OCI-LY7 (cell line): ENCODE results near the gene TDRD12. TPM values are rescaled to one million over a fixed set of nuclear protein-coding genes. Genes with fewer than 3 reads are reported as not detected.
"Not testable (repeated sequence)": the region's sequence is repeated elsewhere in the genome, so short reads cannot be mapped to it uniquely, and the experiment has no call there.

ENCODE experiments used
- BruUV-seq: library from RNA; stranded (reverse); fragments of 400-500 nt; replicated peaks from 2 replicates; lab custom pipeline; 2021; lab: Mats Ljungman, UMichigan
- CTCF ChIA-PET: fragments of 300-600 bp; sonication (Branson Sonifier 250); formaldehyde crosslinking; loops from one replicate; lab custom pipeline; 2022; ENCODE audit warnings: antibody characterized with exemption; ENCODE audit not compliant: unreplicated experiment; lab: Charles Lee
- POLR2A ChIA-PET: fragments of 300-600 bp; sonication (Branson Sonifier 250); formaldehyde crosslinking; loops from one replicate; lab custom pipeline; 2022; ENCODE audit warnings: antibody characterized with exemption; lab: Charles Lee
- DNase-seq: peaks from one replicate; pipeline ENCODE4 v3.0.0-alpha.2; 2015; ENCODE audit warnings: low spot score
- H2AFZ ChIP-seq: fragments of 200-600 bp; sonication (generic), shearing (Covaris generic); 2 replicates; pipeline ENCODE4 v1.6.1; 2014; ENCODE audit warnings: mild to moderate bottlenecking, antibody characterized with exemption, low read length, moderate library complexity
- H3K27ac ChIP-seq: fragments of 200-600 bp; sonication (generic); 2 replicates; pipeline ENCODE4 v1.5.1; 2014; ENCODE audit warnings: mixed run types, low read depth, mild to moderate bottlenecking, moderate library complexity, low read length, inconsistent platforms; ENCODE audit not compliant: poor library complexity, severe bottlenecking
- H3K36me3 ChIP-seq: fragments of 200-600 bp; sonication (generic); 2 replicates; pipeline ENCODE4 v1.6.1; 2014; ENCODE audit warnings: mild to moderate bottlenecking, antibody characterized with exemption, low read length, moderate library complexity, mixed read lengths; ENCODE audit not compliant: insufficient read depth
- H3K4me1 ChIP-seq: fragments of 200-600 bp; sonication (generic); 2 replicates; pipeline ENCODE4 v1.5.1; 2014; ENCODE audit warnings: mild to moderate bottlenecking, low read length; ENCODE audit not compliant: insufficient read depth, poor library complexity, severe bottlenecking
- H3K4me2 ChIP-seq: fragments of 200-600 bp; sonication (generic); 2 replicates; pipeline ENCODE4 v1.6.1; 2014; ENCODE audit warnings: mild to moderate bottlenecking, low read length
- H3K4me3 ChIP-seq: fragments of 200-600 bp; sonication (generic); 2 replicates; pipeline ENCODE4 v1.5.1; 2014; ENCODE audit warnings: mild to moderate bottlenecking, low read depth, low read length; ENCODE audit not compliant: poor library complexity, severe bottlenecking
- H3K79me2 ChIP-seq: fragments of 200-600 bp; sonication (generic); 2 replicates; pipeline ENCODE4 v1.6.1; 2016; ENCODE audit warnings: low read depth, mild to moderate bottlenecking, low read length, moderate library complexity, mixed read lengths; ENCODE audit not compliant: insufficient read depth
- H3K9me2 ChIP-seq: fragments of 200-600 bp; sonication (generic); 2 replicates; pipeline ENCODE4 v1.6.1; 2016; ENCODE audit warnings: mild to moderate bottlenecking, low read length, mixed read lengths; ENCODE audit not compliant: insufficient read depth
- H3K9me3 ChIP-seq: fragments of 200-600 bp; sonication (generic); 2 replicates; pipeline ENCODE4 v1.6.1; 2014; ENCODE audit warnings: mild to moderate bottlenecking, mixed run types, low read length, mixed read lengths
- H4K20me1 ChIP-seq: fragments of 200-600 bp; sonication (generic); 2 replicates; pipeline ENCODE4 v1.6.1; 2014; ENCODE audit warnings: mild to moderate bottlenecking, antibody characterized with exemption, low read length, moderate library complexity, mixed read lengths; ENCODE audit not compliant: insufficient read depth
- CTCF ChIP-seq: fragments of 200-600 bp; sonication (generic); conservative IDR thresholded peaks from 2 replicates; pipeline ENCODE4 v1.5.1; 2014; ENCODE audit warnings: mild to moderate bottlenecking, antibody characterized with exemption, low read length, moderate library complexity, mixed read lengths
- EZH2phosphoT487 ChIP-seq: fragments of 200-600 bp; sonication (generic); IDR thresholded peaks from 2 replicates; pipeline ENCODE4 v1.6.1; 2018; ENCODE audit warnings: low read depth, borderline replicate concordance, mild to moderate bottlenecking, mixed run types, antibody characterized with exemption, low read length, moderate library complexity, mixed read lengths
- intact Hi-C: fragments of 100-400 bp; cut with micrococcal nuclease; formaldehyde crosslinking; loops from one replicate; pipeline ENCODE4 v1.10.0; 2022; ENCODE audit not compliant: unreplicated experiment
- total RNA-seq, 2 experiments: library from RNA; depleted of rRNA in 1 of 2; stranded (reverse); fragments of >200 nt in 1 of 2; shearing (Covaris generic) in 1 of 2; gene quantifications; 2 replicates each; pipeline ENCODE4 v1.2.3, GENCODE V29; 2014 to 2022

TDRD12 gene
- total RNA-seq, 2 experiments from 2014 or later, result not detected

- H3K79me2 ChIP-seq, result no peaks in the 10 kb centered on the region
- intact Hi-C loops, result no loop called here
- H4K20me1 ChIP-seq, result no peaks in the 10 kb centered on the region
- no peaks in the 10 kb centered on the region for H3K9me2 ChIP-seq
- ChIA-PET CTCF (no interaction called here), POLR2A (interaction anchor here (0.6 kb wide), 1 partner anchor 1502 kb away, joined by 4 read pairs; no protein-coding TSS in a partner anchor)
- no peaks in the 10 kb centered on the region for H3K9me3 ChIP-seq
- no peak overlapping the region for H3K4me2 ChIP-seq
- H3K27ac ChIP-seq, result no peak overlapping the region
- no peak for DNase-seq
- no peaks in the 10 kb centered on the region for H3K36me3 ChIP-seq
- no peak for TF ChIP-seq EZH2phosphoT487
- no peak for TF ChIP-seq CTCF
- no peaks in the 10 kb centered on the region for H3K4me1 ChIP-seq
- no TSS peak for BruUV-seq
- no peak overlapping the region for H3K4me3 ChIP-seq
- no peak overlapping the region for H2AFZ ChIP-seq
Observed at GRCh38 chr19:32750441-32751055, 31.0 kb downstream of the TDRD12 start.

- no peak overlapping the region for H3K4me2 ChIP-seq
- intact Hi-C loops, result no loop called here
- no peaks in the 10 kb centered on the region for H3K36me3 ChIP-seq
- CTCF ChIA-PET, result no interaction called here
- BruUV-seq, result no TSS peak
- no peaks in the 10 kb centered on the region for H3K9me2 ChIP-seq
- no peak overlapping the region for H2AFZ ChIP-seq
- no peak overlapping the region for H3K27ac ChIP-seq
- POLR2A ChIA-PET, result interaction anchor here (0.6 kb wide), 1 partner anchor 1503 kb away, joined by 4 read pairs; no protein-coding TSS in a partner anchor
- no peak for DNase-seq
- H3K4me3 ChIP-seq, result no peak overlapping the region
- H3K79me2 ChIP-seq, result no peaks in the 10 kb centered on the region
- H3K4me1 ChIP-seq, result no peaks in the 10 kb centered on the region
- H4K20me1 ChIP-seq, result no peaks in the 10 kb centered on the region
- no peaks in the 10 kb centered on the region for H3K9me3 ChIP-seq
- TF ChIP-seq EZH2phosphoT487, result no peak
- no peak for TF ChIP-seq CTCF
Observed at GRCh38 chr19:32751066-32751465, 31.5 kb downstream of the TDRD12 start.

GRCh38 chr19:32757189-32757588 is 37.6 kb downstream of the TDRD12 start:
- Histone ChIP-seq H3K4me3 (no peak overlapping the region), H4K20me1 (no peaks in the 10 kb centered on the region), H3K9me3 (no peaks in the 10 kb centered on the region), H3K27ac (no peak overlapping the region), H3K9me2 (no peaks in the 10 kb centered on the region), H3K4me2 (no peak overlapping the region), H2AFZ (no peak overlapping the region), H3K4me1 (no peaks in the 10 kb centered on the region), H3K79me2 (no peaks in the 10 kb centered on the region), H3K36me3 (no peaks in the 10 kb centered on the region)
- DNase-seq, result no peak
- ChIA-PET POLR2A (no interaction called here), CTCF (no interaction called here)
- intact Hi-C loops, result no loop called here
- no TSS peak for BruUV-seq
- no peak for TF ChIP-seq EZH2phosphoT487
- TF ChIP-seq CTCF, result no peak

- H3K79me2 ChIP-seq, H3K4me3 ChIP-seq, POLR2A ChIA-PET, CTCF ChIA-PET, H3K4me2 ChIP-seq, BruUV-seq, H3K27ac ChIP-seq, intact Hi-C loops, H3K36me3 ChIP-seq, H2AFZ ChIP-seq, H3K9me3 ChIP-seq, DNase-seq, H3K4me1 ChIP-seq, H3K9me2 ChIP-seq, H4K20me1 ChIP-seq: not testable (repeated sequence)
Observed at GRCh38 chr19:32765365-32765764, 45.8 kb downstream of the TDRD12 start.
